Measurements from ENCODE around the gene TSEN34.

Gene TSEN34

GRCh38 chr19:54191011-54191810, at the start of gene TSEN34:
Gene TSEN34, plus strand, starts transcription at chr19:54191308. Its CDS starts 57 bp downstream, at chr19:54191365.
- DNase-seq = peak; percentile 87 to 92 (median 89)

GRCh38 chr19:54141356-54141755, 49.8 kb upstream of the TSEN34 start:
- DNase-seq = no peak

DNA sequence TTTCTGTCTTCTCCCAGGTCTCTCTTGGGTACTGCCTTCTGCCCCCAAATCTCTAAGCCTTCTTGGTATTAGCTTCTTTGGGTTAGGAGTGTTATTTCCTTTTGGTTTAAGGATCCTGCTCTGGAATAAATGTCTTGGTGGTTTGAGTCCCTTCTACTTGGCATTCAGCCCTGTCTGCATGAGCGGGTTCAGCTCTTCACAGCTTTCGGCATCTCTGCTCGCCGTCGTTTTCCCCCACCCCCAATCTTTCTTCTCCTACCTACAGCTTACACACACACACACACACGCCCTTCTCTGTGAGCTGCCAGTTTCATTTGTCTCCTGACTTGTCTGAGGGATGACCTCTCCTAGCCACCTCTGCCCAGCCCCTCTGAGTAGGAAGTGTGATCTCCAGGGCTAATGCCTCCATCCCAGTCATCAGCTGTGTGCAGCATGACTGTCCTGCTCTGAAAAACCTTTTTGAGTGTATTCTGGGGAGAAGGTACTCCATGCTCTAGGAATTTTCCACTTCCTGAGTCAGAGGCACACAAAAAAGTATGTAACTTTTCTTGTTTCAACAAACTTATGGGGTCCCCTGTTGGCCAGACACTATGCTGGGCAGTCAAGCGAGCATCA, 48.8 kb upstream of the TSEN34 start:
- DNase-seq = no peak

DNA sequence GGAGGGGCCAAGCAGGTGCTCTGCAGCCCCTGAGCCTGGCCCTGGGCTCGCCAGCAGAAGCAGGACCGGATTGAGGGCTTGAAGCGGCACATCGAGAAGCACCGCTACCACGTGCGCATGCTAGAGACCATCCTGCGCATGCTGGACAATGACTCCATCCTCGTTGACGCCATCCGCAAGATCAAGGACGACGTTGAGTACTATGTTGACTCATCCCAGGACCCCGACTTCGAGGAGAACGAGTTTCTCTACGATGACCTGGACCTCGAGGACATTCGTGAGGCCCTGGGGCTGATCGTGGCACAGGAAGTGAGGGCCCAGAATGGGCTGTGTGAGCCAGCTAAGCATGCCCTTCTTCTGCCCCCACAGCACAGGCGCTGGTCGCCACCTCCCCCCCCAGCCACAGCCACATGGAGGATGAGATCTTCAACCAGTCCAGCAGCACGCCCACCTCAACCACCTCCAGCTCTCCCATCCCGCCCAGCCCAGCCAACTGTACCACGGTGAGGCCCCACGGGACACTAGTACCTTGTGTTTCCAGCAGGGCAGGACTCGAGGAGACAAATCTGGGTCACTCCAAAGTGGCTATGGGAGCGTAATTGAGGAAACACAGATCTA, 45.5 kb upstream of the TSEN34 start:
- DNase-seq = no peak

DNA sequence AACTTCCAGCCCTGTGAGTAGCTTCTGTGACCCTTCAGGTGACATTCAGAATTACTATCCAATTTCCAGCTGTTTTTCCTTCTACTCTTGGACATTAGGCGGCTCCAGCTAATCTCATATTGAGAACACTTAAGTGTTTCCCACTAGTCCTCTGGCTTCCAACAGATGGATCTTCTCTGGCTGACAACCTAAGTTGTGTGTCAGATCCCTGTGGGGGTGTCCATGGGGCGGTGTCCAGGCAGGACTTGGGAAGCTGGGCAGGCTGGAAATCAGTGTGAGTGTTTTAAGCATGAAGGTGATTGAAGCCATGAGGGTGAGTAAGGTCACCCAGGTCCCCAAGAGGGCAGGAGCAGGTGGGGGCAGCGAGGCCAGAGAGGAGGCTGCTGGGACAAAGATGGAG, 43.4 kb upstream of the TSEN34 start:
- DNase-seq = no peak

GRCh38 chr19:54148158-54148557, 43.0 kb upstream of the TSEN34 start:
- no peak for DNase-seq

DNA sequence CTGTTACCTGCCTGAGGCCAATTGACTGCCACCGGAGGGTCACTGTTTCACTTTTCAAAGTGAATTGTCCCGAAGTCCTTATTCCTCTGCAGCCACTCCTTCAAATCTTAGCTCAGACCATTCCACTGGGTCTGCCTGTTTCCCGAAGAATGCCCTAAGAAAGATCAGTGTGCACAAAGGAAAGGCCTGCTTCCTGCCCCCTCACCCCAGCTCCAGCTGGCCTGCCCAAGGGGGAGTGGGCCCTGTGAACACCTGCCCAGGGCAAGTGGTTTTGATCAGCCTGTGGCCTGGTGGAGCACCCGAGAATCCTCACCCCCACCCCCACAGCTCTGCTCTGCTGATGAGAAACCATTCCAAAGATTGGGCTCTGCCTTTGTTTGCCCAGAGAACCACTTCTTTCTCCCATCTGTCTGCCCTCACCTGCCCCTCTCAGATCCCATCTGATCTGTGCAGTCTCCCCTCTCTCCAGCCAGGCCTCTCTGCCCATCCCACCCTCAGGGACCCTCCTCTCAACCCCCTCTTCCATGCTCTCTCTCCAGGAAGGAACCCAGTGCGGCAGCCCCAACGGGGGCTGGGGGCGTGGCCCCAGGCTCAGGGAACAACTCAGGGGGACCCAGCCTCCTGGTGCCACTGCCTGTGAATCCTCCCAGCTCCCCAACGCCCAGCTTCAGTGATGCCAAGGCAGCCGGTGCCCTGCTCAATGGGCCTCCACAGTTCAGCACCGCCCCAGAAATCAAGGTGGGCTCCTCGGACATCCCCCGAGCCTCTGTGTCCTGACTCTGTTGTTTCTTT, 41.9 kb upstream of the TSEN34 start:
- no peak for DNase-seq

- no peak for DNase-seq
Observed at GRCh38 chr19:54151362-54152035, 39.6 kb upstream of the TSEN34 start.

DNA sequence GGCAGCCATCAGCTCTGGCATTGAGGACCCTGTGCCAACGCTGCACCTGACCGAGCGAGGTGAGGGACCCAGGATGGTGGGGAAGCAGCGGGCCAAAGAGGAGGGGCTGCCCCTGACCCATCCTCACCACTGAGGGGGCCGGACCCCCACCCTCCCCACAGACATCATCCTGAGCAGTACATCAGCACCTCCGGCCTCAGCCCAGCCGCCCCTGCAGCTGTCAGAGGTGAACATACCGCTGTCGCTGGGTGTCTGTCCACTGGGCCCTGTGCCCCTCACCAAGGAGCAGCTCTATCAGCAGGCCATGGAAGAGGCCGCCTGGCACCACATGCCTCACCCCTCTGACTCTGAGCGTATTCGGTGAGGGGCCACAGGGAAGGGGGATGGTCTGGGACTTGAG, 38.8 kb upstream of the TSEN34 start:
- no peak for DNase-seq

GRCh38 chr19:54152878-54153524, 38.1 kb upstream of the TSEN34 start:
- no peak for DNase-seq

DNA sequence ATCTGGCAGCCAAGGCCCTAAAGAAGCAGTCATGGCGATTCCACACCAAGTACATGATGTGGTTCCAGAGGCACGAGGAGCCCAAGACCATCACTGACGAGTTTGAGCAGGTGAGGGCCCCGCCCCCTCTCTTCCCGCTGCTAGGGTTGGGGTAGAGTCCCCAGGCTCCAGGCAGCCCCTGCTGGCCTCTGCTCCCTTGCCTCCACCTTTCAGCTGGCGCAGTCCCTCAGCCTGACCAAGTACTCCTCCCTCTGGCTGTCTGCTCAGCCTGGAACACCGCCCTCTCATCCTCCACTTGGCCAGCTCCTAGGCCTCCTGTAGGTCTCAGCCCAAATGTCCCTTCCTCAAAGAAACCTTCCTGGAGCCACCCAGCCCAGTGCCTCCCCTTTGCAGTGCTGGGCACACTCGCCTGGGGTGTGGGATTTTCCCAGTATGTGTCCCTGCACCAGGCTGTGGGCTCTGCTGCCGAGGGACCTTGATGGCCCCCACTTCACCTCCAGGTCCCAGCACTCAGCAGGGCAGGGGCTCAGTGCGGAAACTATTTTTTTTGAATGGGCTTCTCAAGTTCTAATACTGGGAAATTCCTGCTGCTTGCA, 37.3 kb upstream of the TSEN34 start:
- DNase-seq = no peak

GRCh38 chr19:54154603-54155345, 36.3 kb upstream of the TSEN34 start:
- no peak for DNase-seq

DNA sequence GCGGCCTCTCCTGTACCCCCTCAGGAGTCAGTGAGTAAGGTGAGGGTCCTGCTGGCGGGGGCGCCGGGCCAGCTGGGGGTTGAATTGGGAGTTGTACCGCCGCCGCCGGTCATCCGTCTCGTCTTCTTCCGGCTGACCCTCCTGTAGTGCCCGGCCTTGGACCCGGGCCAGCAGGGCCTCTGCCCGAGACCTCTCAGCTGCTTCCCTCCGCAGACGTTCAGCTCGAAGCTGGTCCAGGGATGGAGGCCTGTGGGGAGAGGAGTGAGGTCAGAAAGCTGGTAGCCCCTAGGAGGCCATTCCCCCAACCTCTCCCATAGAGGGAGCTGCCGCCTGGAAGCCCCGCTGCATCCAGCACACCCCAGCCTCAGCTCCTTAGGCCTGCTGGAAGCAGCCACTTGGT, 35.4 kb upstream of the TSEN34 start:
- DNase-seq = no peak

- no peak for DNase-seq
Observed at GRCh38 chr19:54156490-54156889, 34.6 kb upstream of the TSEN34 start.

GRCh38 chr19:54156953-54157352, 34.2 kb upstream of the TSEN34 start:
- DNase-seq = no peak

- DNase-seq = no peak
Observed at GRCh38 chr19:54158812-54159351, 32.2 kb upstream of the TSEN34 start.

DNA sequence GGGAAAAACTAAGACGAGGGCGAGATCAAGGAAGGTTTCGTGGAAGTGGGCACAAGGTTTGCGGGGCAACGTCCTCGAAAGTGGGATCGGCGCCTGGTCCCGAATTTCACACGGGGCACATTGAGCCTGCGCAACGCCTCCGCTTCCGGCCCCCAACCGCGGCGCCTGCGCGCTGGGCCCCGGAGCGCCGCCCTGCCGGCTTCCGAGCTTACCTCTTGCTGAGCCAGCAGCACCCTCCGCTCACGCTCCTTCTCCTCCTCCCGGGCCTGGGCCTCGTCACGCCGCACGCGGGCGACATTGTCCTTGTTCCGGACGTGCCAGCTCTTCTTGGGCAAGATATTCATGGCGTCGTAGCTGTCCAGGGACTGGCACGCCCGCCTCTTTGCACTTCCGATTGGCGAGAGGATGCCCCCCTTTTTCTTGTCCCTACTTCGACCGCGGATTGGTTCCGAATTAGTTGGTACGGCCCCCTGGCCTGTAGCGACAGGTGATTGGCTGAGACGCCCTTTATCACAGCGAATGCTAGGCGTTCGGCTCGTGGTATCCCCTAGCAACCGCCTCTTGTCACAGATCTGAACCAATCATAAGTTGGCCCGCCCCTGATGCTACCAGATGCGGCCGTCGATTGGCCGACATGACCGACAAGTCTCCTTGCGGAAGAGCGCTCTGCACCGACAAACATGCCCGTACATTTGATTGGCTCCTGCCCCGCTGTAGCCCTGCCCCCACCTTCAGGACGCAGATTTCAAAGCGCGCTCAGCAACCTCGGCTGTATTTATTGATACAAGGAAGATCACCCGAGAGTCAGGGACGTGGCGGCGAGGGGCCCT, 31.5 kb upstream of the TSEN34 start, which contains the start of gene LENG1:
TSS of gene LENG1 (minus strand) at position 370 of the 830 bp plus-strand sequence. CDS start at position 344, 26 bp downstream.
- peak; percentile 85 to 97 (median 93) for DNase-seq

GRCh38 chr19:54160182-54160811, 30.8 kb upstream of the TSEN34 start:
- DNase-seq = no peak

DNA sequence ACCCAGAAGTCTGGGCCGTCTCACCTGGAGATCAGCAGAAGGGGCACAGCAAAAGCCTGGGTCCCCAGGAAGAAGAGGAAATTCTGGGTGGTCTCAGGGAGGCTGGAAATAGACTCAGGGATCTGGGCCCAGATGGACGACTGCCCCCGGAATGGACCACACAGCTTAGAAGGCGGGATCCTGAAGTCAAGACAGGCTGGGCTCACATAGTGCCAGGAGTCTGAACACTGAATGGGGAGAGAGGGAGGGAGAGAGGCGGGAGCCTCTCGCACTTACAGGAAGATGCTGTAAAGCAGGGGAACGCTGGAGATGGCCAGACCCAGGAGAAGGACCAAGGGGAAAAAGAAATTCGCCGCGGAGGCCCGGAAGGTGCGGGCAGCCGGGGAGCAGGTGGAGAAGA, 30.3 kb upstream of the TSEN34 start:
- no peak for DNase-seq

Data from activated CD4-positive, CD25-positive, alpha-beta regulatory T cell (primary cell).